GM23248 (cell line): Measurements from ENCODE around the gene TLE3.

Source experiments
- EZH2 ChIP-seq: fragments of 200-600 bp; sonication (generic); IDR thresholded peaks from 2 replicates; pipeline ENCODE4 v1.6.1; 2018; ENCODE audit warnings: antibody characterized with exemption, mild to moderate bottlenecking; ENCODE audit not compliant: insufficient read depth, poor library complexity, severe bottlenecking
- EZH2phosphoT487 ChIP-seq: fragments of 200-600 bp; sonication (generic); IDR thresholded peaks from 2 replicates; pipeline ENCODE4 v1.6.1; 2018; ENCODE audit warnings: antibody characterized with exemption, moderate library complexity, mild to moderate bottlenecking, low read depth; ENCODE audit not compliant: insufficient read depth

GRCh38 chr15:70067681-70068080 lies 30.0 kb downstream of the TLE3 start:
- TF ChIP-seq EZH2 = no peak
- TF ChIP-seq EZH2phosphoT487 = no peak
